Fibroblast of skin of left quadriceps (primary cell): ENCODE data around the gene MISP.
"Not testable (repeated sequence)": the region's sequence is repeated elsewhere in the genome, so short reads cannot be mapped to it uniquely, and the experiment has no call there.

Experiments used
- DNase-seq, 2 experiments: peaks; one replicate each; pipeline ENCODE4 v3.0.0-alpha.2; 2013; ENCODE audit warnings: low read depth in 2 of 2

The MISP gene, protein sequence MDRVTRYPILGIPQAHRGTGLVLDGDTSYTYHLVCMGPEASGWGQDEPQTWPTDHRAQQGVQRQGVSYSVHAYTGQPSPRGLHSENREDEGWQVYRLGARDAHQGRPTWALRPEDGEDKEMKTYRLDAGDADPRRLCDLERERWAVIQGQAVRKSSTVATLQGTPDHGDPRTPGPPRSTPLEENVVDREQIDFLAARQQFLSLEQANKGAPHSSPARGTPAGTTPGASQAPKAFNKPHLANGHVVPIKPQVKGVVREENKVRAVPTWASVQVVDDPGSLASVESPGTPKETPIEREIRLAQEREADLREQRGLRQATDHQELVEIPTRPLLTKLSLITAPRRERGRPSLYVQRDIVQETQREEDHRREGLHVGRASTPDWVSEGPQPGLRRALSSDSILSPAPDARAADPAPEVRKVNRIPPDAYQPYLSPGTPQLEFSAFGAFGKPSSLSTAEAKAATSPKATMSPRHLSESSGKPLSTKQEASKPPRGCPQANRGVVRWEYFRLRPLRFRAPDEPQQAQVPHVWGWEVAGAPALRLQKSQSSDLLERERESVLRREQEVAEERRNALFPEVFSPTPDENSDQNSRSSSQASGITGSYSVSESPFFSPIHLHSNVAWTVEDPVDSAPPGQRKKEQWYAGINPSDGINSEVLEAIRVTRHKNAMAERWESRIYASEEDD

DNA sequence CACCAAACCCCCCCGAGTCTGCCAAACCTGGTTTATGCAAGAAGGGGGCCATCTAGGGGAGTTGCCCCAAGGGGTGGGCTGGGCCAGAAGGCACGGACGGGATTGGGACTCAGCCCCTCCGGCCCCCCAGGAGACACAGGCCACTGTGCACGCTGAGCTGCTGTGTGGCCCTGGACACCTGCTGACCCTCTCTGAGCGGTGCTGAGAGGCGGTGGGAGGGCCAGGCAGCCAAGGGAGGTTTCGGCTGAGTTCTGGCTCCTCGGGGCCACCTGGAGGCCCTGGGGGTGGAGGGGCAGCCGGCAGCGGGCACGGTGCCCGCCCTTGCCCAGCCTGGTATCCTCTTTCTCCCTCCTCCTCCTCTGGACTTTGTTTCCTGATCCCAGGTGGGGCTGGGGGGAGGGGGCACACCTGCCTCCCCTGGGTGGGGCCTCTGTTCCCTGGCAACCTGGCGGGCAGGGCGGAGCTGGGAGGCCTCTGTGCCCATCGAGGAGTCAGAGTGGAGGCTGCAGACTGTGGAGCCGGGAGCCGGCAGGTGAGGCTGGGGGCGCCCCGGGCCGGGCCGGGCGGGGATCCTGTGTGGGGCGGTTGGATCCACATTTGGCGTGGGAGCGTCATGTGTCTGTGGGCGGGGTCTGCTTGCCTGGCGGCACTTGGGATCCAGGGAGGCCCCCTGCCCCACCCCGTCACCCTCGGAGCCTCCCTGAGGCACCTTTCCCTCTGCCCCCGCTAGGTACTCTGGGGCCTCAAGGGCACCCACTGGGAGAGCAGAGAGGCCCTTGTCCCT, at the start of gene MISP:
TSS of gene MISP (plus strand) at position 473 of the 784 bp plus-strand sequence. CDS start 5,835 bp downstream, outside the sequence.
- DNase-seq = no peak

DNA sequence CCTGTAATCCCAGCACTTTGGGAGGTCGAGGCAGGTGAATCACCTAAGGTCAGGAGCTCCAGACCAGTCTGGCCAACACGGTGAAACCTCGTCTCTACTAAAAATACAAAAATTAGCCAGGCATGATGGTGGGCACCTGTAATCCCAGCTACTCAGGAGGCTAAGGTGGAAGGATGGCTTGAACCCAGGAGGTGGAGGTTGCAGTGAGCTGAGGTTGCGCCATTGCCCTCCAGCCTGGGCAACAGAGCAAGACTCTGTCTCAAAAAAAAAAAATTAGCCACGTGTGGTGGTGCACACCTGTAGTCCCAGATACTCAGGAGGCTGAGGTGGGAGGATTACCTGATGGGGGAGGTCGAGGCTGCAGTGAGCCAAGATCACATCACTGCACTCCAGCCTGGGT, 48.1 kb upstream of the MISP start:
- DNase-seq = not testable (repeated sequence)

DNA sequence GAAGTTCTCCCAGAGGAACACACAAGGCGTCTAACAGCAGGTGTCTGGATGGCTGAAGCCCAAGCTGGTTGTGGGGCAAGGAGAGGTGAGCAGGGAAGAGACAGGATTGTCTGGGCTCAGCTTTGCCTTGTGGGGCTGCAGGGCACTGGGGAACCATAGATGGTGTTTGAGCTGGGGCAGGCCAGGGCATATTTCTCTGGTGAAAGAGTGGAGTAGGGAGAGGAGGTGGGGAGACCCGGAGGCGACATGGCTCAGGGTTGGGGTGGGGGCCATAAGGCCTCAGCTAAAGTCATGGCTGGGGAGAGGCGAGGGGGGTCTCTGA, 47.6 kb upstream of the MISP start:
- DNase-seq = no peak

DNA sequence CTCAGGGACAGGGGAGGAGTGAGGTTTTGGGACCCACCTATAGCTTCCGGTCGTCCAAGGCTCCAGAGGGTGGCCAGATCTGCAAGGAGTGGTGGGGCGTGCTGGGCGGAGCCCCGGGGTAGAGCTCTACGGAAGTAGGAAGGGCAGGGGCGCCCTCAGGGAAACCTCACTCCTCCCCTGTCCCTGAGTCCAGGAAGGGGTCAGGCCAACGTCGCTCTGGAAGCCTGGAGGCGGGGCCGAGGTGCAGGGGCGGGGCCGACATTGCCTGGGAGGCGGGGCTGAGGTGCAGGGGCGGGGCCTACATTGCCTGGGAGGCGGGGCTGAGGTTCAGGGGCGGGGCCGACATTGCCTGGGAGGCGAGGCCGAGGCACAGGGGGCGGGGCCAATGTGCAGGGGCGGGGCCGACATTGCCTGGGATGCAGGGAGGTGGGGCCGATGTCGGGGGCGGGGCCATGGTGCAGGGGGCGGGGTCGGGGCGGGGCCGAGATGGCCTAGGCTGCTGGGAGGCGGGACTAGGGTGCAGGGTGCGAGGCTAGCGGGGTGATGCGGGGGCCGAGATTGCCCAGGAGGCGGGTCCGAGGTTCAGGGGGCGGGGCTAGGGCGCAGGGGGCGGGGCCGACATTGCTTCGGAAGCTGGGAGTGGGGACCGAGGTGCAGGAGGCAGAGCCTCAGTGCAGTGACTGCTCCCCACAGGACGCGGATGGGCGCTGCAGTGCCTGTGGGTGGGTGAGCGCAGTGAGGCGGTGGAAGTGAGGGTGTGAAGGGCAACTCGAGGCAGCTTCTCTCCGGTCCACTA, 47.1 kb upstream of the MISP start:
- DNase-seq = no peak

DNA sequence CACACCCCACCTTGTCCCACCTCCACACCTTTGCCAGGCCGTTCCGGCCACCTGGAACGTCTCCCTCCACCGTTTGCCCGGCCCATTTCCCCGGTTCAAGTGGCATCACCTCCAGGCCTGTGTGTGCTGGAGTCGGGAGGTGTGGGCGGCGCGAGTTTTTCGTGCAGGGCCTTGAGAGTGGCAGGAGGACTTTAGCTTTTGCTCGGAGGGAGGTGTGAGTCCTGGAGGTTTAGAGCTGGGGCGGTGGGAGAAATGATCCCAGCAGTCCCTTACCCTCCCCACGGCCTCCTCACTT, 46.5 kb upstream of the MISP start:
- DNase-seq = no peak

DNA sequence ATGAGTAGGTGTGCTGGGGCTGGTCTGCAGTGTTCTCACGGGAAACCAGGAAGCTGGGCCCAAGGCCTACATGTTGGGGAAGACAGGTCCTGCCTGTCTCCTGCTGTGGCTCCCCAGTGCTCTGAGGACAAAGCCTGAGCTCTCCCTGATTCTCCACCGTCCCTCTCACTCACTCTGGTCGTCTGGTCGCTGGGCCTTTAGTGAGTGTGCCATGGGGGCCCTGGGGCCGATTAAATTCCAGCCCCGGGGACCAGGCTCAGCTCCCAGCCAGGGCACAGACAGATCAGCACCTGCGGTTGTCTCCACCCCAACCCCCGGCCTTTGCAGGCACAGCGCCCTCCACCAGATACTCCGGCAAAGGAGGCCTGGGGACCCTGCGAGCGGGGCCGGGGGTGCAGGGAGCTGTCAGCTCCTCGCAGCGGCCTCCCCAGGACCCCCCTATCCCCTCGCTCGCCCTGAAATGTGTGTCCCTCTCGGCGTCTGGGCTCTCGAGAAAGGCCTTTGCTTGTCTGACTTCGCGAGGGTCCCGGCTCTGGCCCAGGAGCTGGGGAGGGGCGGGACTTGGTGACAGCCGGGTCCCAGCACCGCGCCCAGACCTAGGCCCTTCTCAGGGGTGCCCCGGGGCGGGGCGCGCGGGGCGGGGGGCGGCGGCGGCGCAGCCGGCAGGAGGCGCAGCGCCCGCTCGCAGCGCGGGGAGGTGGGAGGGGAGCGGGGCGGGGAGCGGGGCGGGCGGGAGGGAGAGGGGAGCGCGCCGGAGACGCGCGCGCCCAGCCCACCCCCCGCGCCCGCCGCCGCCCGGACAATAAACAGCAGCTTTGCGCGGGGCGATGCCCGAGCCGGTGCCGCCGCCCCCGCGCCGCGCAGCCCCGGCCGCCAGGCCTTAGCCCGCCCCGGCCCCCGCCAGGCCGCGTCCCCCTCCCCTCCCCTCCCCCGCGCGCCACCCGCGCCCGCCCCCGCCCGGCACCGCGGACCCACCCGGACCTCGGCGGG, 42.5 kb upstream of the MISP start, which contains the start of gene PALM:
TSS of gene PALM (plus strand) at position 782 of the 990 bp plus-strand sequence. CDS start 212 bp downstream, outside the sequence.
- no peak for DNase-seq

DNA sequence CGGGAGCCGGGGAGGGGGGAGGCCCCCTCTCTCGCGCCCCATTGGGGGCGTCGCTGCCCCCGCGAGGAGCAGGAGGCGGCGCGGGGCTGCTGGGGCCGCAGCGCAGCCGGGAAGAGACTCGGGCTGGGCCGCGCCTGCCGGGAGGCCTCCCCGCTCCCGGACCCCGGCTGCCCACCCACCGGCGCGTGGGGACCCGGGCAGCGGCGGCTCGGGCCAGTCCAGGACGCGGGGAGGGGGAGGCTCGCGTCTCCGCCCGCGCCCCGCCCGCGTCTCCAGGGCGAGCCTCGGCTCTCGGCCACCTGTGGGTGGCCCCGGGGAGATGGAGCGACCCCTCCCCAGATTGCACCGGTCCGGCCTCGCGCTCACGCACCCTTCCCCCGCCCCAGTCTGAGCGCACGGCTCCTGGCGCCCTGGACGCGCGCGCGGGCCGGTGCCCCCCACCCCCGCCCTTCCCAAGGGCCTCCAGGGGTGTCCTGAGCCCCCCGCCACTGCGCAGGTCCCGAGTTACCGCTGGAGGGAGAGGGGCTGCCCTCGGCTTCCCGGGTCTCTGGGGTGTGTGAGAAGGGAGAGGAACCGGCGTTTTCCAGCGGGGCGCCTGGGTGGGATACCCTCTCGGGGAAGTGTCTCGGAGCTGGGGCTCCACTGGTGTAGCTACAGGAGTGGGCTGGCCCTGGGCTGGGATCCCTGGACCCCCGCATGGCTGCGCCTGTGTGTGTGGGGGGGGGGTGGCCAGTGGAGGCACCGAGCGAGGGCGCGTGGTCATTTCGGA, 41.5 kb upstream of the MISP start:
- no peak for DNase-seq

DNA sequence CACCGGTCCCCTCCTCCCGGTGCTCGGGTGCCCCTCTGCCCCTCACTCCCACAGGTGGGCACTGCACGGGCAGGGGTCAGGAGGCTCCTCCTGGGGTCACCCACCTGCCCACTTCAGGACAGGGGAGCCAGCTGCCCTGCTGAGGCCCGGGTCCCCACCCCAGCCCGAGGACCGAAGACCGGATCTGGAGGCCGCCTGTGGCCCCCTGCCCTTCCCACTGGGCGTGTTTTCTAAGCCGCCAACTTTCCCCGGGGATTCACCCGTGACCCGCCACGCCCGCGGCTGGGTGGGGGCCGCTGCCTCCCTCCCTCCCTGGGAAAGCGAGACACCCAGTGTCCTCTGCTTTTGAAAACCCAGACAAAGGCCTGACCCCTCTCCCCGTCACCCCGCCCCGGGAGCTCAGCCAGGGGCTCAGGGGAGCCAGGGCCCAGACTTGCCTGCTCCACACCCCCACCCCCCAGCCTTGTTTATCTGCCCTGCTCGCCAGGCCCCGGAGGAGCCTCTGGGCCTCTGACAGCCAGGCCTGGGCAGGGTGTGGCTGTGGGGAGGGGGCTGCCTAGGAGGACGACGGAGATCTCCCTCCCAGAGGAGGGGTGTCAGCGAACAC, 40.8 kb upstream of the MISP start:
- DNase-seq = no peak

DNA sequence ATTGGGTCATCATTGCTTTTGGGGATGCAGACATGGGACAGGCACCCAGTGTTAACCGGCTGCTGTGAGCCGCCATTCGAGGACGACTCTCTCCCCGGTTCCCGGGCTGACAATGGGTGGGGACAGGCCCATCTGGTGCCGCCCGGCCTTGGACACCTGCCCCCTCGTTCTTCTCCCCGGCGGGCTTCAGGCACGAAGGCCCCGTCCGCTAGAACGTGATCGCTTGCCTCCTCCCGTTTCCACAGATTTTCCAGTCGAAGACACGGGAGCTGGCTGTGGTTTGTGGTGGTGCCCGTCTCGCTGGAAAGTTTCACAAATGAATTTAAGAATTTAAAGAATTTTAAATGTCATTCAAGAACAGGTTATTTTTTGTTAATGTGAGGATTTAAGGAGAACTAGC, 40.1 kb upstream of the MISP start:
- DNase-seq = no peak

DNA sequence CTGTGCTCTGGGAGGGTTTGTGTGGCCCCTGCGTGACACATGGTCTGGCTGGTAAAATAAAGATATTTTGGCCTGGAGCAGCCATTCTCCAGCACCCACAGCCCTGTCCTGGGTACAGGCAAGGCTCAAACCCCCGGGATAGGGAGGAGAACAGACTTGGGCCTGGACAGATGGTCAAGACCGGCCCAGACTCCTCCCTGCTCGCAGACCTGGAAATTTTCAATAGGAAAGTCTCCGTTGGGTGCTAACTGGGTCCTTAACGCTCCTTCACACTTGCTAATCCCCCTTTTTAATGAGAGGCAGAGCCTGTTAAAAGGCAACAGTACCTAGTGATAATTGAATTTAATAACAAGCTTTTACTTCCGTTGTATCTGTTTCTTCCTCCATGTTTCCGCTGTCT, 39.7 kb upstream of the MISP start:
- no peak for DNase-seq

DNA sequence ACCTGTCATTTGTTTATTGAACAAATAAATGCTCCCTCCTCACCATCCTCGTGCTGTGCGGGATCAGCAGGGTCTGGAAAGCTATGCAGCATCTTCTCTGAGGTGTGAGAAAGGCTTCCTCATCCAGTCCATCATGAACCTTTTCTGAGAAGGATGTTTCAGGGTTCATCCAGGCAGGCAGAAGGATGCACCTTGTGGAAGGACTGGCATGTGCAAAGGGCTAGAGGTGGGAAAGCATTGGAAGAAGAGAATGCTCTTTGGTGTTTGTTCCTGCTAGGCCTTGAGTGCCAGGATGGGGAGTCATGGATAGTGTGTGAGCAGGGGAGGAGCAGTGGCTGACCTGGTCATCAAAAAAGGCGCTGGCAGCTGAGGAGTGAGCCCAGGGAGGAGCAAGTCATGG, 35.6 kb upstream of the MISP start:
- DNase-seq = no peak

DNA sequence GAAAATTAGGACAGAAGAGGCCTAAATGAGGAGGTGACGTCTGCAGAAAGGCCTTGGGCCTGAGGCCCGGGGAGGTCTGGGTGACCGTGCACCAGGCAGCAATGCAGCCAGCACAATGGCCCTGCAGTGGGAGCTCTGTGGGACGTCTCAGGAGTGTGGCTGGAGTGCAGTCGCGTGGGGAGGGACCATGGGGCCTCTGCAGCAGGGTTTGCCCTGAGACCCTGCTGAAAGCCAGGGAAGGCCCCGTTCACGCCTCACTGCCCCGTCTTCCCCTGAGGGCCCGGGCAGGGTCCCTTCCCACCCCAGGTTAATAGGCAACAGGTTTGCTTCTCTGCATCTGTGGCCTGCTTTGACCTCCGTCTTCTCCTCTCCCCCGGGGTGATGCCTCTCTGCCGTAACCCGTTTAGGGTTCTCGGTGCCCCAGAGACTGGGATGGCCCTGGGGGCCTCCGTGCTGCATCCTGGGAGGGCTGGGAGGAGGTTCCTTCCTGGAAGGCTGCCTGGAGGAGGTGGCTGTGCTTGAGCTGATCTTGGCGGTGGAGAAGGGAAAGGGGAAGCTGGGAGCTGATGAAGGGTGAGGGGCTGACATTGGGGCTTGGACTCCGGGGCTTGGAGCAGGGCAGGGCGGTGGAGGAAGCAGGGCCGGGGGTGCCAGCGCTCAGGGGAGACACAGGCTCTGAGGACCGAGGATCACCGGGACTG, 32.5 kb upstream of the MISP start:
- DNase-seq = no peak

DNA sequence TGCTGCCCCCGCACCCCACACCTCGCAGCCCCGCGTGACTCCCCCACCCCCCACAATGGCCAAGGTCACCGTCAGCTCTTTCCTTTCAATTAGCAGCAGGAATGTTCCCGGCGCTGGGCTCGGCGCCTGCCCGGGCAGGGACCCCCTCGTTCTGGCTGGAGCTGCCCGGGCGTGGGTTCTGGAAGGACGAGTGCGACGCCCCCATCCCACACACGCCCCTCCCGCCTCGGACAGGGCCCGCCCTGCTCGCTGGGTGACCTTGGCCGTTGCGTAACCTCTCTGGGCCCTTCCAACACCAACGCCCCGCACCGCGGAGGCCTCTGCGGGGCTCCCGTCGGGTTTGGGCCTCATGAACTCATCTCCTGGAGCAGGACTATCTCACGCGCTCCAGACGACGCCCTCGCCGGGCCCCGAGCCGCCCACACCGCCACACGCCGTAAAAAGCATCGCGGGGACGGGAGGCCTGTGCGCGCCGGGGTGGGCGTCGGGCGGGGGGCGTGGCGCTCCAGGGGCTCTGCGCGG, 31.9 kb upstream of the MISP start:
- no peak for DNase-seq

DNA sequence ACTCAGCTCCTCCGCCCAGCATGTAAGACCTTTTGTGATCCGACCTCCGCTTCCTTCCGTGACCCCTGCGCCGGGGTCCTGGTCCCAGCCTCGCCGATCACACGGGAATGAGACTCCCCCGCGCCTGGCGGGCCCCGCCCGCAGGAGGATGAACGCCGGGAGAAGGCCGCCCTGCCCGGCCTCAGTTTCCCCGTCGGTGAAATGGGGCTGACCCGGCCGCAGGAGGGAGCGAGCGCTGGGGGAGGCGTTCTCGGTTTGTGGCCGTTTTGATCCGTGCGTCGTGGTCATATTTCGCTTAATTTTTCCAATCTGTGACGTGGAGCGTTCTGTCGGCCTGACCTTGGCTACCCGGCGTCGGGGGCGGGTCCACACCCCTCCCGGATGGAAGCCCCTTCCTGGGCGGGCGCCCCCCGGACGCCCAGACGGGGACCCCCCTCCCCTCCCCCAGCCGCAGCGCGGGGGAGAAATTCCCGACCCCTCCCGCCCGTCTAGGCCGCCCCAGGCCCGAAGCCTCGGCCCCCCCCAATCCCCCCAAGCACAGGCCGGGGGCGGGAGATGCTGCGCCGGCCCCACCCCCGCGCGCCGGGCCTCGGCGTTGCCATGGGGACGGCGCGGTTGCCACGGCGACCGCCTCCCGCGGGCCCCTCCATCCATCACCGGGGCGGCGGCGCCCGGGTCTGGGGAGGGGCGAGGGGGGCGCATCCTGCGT, 31.1 kb upstream of the MISP start:
- DNase-seq = no peak

DNA sequence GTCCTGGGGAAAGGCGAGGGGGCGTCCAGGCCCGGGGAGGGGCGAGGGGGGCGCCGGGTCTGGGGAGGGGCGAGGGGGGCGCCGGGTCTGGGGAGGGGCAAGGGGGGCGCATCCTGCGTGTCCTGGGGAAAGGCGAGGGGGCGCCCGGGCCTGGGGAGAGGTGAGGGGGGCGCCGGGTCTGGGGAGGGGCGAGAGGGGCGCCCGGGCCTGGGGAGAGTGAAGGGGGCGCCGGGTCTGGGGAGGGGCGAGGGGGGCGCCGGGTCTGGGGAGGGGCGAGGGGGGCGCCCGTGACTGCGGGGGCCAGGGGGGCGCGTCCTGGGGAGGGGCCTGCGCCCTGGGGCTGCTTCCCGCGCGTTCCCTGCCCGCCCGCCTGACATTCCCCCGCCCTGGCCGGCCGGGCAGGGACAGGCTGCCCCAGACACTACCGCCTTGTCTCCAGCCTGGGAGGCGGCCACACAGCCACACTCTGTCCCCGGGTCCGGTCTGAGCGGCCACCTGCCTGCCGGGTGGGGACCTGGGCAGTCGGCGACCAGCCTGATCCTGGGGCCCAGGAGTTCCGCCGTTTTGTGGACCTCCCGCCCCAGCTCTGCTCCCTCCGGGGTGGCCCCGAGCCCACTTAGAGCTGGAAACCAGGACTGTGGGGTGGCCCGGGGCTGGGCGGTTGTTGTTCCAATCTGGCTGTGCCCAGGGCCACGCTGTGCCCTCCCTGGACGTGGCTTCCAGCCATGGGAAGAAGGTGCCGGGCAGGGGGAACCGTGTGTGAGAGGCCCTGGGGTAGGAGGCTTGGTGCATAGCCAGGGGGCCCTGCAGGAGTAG, 30.4 kb upstream of the MISP start:
- DNase-seq = no peak

DNA sequence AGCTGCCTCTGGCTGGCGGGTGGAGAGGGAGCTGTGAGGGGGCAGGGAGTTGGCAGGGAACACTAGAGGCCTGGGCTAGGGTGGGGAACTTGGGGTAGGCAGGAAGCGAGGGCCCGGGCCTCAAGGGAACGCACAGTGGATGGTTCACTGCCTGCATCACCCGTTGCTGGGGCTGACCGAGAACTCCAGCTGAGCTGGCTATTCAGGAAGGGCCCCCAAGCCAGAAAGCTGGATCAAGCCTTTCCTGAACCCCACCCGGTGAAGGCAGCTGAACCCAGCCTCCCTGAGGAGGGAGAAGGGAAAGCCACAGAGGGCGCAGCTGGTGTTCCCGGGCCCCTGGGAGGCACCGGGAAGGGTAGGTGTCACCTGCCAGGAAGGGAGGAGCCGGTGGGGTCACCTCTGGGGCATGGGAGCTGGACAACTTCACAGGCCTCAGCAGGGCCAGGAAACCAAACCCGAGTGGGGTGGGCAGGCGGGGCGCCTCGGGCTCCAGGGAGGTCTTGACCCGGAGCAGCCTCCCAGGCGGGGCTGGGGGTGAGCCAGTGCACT, 28.3 kb upstream of the MISP start:
- DNase-seq = no peak

DNA sequence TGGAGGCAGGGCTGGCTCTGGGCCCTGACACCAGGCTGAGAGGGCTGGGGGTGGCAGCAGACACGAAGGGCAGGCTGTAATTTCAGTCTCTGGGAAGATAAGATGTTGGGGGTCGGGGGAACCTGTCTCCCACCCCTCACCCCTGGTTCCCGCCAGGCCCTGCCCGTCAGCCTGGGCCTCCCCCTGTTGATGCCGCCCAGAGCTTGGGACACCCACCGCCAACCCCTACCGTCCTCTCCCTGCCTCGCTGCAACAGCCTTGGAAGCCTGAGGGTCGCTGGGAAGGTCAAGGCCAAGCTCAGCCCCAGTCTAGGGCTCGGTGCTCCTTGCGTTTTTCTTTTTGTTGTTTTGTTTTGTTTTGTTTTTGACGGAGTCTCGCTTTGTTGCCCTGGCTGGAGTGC, 27.7 kb upstream of the MISP start:
- no peak for DNase-seq
